ENCODE measurements around the gene ARRB2. TPM values are rescaled to one million over a fixed set of nuclear protein-coding genes. Genes with fewer than 3 reads are reported as not detected.
"Not testable (repeated sequence)": the region's sequence is repeated elsewhere in the genome, so short reads cannot be mapped to it uniquely, and the experiment has no call there.

The ARRB2 gene
- total RNA-seq (2014; rRNA removed; shearing (Covaris generic)), result 2.4 and 4.1 TPM in 2 replicates

DNA sequence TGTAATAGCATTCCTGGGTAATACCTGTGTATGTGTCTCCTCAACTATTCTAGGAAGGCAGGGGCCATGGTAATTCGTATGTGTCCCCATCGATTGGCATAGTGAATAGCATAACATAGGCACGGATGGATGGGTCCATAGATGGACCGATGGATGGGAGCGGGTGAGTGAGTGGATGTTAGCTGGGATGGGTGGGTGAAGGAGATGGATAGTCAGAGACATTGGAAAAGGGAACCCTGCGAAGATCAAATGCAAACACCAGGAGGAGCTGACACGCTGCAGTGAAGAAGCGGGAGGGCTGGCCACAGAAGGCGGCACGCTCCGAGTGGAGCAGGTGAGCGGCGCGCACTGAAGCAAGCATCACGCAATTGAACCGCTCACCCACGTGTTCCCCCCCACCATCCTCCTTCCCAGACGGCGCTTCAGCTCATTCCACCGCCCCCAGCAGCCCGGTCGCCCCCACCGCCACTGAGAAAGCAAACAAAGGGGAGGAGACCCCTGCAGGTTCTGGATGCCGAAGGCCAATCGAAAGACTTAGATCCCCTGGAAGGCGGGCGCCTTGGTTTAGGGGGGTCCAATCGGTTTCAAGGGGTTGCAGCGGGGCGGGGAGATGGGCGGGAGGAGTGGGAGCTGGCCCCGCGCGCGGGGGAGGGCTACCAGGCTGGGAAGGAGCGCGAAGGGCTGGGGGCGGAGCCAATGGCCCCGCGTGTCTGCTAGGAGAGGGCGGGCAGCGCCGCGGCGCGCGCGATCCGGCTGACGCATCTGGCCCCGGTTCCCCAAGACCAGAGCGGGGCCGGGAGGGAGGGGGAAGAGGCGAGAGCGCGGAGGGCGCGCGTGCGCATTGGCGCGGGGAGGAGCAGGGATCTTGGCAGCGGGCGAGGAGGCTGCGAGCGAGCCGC, at the start of gene ARRB2:
ARRB2 (plus strand) TSS at position 839 of the 899 bp plus-strand sequence. CDS start 90 bp downstream, outside the sequence.
- DNase-seq (ENCODE audit: low spot score), result peak; percentile 75

DNA sequence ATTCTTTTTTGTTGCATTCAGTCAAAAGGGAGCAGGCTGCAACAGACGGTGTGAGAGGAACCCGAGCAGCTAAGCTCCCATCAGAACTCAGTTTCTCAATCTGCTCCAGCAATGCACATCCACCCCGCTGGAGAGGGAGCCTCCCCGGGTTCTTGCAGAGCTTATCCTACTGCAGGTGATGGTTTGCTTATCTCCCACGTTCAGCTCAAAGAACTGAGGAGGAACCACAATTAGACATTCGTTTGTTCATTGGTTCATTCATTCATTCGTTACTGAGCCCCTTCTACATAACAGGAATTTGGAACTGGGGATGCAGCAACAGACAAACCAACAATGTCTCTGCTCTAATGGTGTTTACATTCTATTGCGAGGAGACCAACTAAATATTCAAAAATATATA, 46.7 kb upstream of the ARRB2 start:
- no peak for DNase-seq (ENCODE audit: low spot score)

DNA sequence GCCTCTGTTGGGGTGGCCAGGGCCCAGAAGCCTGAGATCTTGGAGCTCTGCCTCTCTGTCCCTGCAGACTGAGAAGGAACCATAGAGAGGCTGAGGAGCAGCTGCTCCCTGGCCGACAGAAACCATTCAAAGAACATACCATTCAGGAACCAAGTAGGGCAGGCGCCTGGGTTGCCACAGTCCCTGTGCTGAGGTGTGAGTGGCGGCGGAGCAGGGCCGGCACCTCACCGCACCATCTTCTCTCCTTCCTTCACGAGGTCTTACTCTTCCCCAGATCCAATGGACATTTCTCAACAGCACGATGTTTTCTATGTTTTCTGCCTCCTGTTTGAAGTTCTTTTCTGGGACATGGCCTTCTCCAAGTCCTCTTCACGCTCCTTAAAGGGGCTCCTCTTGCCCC, 46.2 kb upstream of the ARRB2 start:
- DNase-seq (ENCODE audit: low spot score), result no peak

DNA sequence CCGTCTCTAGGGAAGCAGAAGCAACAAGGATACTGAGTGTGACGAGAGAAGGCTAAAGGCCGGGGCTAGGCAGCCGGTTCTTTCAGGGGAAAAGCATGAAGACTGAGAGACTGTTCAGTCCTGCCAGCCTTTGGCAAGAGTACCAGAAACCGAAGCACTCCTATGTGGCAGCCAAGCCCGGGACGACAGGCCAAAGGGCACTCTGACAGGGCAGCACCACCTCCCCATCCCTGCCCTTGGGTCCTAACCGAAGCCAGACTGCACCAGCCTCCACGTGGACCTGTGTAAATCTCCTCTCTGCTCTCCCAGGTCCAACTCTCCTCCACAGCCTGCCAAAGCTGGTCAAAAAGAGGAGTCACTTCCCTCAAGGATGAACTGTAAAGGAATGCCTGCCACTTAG, 45.4 kb upstream of the ARRB2 start:
- DNase-seq (ENCODE audit: low spot score), result no peak

DNA sequence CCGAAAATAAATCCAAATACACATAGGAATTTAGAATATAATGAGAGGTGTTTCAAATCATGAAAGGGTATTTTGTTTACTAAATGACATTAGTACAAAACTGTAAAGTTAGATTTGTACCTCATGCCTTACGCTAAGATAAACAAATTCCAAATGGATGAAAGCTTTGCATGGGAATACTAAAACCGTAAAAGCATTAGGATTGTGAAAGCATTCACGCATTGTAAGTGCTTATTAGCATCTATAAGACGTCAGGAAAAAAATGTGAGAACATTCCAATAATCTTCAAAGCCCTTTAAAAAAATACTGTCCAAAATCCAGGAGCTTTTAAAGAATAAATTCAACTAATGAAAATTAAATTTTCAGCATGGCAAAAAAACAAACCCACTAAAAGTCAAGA, 44.1 kb upstream of the ARRB2 start:
- DNase-seq (ENCODE audit: low spot score), result no peak

DNA sequence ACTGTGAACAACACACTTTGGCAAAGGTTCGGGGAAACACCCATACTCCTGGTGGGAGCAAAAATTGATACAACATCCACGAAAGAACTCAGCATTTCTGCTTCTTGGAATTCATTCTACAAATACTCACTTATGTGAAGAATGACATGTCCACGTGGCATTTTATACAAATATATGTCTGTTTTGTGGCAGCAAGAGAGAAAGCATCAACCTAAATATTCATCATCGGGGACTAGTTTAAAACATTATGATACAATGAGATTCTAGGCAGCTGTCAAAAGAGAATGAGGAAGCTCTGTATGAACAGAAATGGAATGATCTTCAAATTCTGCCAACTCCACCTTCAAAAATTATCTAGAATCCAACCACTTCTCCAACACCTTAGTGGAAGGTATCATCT, 43.3 kb upstream of the ARRB2 start:
- no peak for DNase-seq (ENCODE audit: low spot score)

DNA sequence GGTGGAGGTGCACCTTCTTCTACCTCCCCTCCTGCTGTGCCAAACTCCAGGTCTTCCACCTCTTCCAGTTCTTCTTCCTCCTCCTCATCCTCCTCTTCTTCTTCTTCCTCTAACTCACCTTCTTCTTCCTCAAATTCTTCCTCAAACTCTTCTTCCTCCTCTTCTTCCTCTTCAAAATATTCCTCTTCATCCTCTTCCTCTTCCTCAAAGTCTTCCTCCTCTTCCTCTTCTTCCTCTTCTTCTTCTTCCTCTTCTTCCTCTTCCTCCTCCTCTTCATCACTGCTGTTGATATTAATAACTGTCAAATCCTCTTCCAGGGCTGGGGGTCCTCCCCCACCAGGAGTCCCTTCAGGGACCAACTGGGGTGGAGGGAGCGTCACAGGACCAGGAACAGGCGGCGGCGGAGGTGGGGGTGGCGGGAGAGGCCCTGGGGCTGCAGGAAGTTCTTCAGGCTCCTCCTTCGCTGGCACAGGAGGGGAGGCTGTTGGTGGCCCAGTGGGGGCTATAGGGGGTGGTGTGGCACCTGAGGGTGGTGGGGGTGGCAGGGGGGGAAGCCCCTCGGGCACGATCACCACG, 38.3 kb upstream of the ARRB2 start:
- no peak for DNase-seq (ENCODE audit: low spot score)

DNA sequence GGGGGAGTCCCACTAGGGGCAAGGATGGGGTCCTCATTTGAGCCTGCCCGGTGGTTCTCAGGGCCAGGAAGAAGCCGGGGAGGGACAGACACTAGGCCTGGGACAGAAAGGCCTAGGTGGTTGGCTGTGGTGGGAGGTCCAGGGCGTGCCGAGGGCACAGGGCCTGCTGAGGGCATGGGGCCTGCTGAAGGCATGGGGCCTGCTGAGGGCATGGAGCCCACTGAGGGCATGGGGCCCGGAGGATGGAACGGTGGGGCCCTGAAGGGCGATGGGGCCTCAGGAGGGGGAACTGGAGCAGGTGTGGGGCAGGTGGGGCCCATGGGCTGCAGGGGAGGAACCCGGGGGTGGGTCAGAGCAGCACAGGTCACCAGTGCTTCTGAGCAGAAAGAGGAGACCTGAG, 37.7 kb upstream of the ARRB2 start:
- DNase-seq (ENCODE audit: low spot score), result no peak

DNA sequence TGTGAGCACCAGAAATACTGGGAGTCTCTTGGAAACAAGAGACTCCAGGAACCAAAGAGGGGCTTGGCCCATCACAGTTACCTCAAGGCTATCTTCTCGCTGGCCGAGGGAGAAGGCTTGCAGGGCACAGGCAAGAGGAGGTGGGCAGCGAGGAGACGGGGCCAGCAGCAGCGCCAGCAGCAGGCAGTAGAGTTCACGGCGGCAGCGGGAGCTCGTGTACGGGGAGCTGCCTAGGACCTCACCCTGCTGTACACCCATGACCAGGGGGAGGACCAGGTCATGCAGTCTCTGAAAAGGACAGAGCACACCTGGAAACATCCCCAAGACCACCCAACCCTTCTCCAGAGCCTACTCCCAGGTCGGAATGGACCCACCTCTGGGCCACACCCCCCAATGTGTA, 37.3 kb upstream of the ARRB2 start:
- no peak for DNase-seq (ENCODE audit: low spot score)

DNA sequence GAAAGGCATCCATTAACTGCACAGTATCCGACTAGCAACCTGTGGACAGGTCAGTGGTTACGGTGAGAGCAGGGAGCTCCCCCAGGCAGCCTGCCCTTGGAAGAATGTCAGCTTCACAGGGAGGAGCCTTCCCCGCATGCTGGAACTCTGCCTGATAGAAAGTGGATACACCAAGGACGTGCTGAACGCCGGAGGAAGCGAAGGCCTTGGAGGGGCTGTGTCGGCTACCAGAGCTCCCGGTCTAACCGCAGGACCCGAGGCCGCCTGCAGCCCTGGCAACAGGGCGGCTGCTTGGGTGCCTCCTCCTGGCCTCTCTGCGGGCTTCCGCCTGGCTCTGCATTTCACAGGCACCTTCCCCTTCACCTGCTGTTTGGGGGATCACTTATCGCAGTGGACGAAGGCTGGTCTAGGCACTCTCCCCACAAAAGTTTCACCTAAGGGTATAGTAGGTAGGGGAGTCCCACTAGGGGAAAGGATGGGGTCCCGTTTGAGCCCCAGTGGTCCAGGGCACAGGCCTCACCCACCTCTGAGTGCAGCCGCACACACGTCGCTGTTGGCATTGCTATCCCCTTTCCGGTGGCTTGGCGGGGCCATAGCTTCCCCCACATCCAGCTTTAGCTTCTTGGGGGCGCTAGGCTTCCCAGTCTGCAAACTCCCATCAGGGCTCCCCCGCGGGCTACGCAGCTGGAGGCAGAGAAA, 36.3 kb upstream of the ARRB2 start:
- no peak for DNase-seq (ENCODE audit: low spot score)

DNA sequence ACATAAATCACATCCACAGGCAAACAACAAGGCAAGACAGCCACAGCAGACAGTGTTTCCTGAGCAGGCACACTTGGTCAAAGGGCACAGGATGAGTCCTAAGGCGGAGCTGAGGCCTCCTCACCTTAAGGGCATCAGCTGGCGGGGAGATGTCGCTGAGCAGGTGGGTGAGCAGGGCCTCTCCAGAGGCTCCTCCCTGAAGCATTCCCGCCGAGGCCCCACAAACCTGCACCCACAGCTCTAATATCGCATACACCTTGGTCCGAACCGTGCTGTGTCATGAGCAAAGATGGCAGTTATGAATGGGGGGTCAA, 35.8 kb upstream of the ARRB2 start:
- no peak for DNase-seq (ENCODE audit: low spot score)

DNA sequence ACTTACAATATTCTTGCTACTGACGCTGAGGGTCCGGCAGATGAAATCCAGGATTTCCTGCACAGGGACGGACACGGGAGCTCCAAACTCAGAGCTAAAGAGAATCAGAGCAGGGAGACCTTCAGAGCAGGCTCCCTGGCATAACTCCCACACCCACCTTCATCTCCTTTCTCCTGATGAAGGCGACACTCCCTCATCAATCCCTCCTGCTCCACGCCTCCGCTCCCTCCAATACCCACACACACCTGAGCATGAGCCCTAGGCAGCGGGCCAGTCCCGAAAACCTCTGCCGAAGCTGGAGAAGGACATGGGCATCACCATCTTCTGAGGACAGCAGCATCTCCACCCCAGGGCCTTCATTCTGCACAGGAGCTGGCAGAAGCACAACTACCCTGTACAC, 34.6 kb upstream of the ARRB2 start:
- no peak for DNase-seq (ENCODE audit: low spot score)

DNA sequence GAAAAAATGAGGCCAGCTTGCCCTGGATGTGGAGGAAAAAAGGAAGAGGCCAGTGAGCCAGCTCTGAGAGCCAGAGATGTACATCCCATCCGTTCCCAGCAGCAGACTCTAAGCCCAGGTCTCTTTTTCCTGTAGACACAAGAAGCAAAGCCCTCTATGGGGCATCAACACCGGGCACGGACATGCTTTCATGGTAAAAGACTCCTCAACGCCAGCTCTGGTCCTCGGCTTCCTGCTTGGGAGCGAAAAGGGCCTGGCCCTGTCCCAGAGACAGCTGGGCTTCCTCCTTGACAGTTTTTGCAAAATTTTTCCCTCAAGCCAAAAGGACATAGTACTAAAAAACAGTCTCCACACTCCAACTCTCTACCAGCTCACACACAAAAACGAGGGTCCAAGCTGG, 33.6 kb upstream of the ARRB2 start:
- DNase-seq (ENCODE audit: low spot score), result no peak

DNA sequence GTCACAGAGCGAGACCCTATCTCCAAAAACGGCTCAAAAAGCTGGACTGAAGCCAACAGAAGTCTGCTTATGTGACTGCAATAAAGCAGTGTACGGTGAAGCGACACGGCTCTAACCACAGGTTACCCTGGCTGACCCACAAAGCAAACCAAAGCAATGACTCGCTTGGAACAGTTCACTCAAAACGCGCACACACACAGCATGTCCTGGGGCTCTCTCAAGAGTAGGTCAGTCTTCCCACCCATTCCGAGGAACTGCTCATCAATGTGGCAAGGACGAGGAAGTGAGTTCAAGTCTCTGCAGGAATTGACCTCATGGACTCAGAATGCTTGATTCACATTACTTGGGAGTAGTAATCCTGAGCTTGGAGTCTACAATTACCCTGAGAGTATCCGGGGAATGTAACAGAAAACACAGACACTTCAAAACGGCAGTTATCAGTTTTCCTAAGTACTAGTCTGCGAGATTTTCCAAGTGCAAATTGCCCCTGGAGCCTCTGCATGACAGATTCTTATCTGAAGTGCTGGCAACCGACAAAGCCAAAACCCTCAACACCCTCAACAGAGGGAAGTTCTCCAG, 31.9 kb upstream of the ARRB2 start:
- DNase-seq (ENCODE audit: low spot score), result peak; percentile 3

DNA sequence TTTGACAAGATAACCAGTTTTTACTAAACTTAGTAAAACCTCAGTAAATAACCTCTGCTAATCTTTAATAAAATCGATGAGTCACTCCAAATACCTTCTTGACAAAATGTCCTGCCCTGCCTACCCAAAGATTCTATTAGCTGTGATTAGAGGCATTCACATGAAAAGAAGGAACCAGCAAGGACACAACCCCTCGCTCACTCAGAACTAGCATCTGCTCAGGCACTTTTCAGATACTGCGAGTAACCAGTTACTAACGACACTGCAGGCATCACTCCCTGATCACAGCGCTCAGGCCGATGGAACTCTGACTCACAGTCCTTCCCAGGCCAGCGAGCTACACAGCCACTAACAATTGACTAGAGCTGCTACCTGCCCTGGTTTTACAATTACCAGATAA, 30.8 kb upstream of the ARRB2 start:
- no peak for DNase-seq (ENCODE audit: low spot score)

DNA sequence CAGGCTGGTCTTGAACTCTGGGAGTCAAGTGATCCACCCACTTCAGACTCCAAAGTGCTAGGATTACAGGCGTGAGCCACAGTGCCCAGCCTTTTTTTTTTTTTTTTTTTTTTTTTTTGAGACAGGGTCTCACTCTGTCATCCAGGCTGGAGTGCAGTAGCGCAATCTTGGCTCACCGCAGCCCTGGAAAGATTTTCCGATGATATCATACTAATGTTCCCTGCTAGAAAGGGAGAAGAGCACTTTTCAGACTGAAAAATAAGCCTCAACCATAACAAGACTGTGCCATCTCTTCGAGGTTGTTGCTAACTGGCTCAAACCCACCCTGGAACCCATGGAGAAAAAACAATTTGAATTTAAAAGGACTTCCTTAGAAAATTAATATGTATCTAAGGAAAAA, 26.7 kb upstream of the ARRB2 start:
- DNase-seq (ENCODE audit: low spot score), result not testable (repeated sequence)

DNA sequence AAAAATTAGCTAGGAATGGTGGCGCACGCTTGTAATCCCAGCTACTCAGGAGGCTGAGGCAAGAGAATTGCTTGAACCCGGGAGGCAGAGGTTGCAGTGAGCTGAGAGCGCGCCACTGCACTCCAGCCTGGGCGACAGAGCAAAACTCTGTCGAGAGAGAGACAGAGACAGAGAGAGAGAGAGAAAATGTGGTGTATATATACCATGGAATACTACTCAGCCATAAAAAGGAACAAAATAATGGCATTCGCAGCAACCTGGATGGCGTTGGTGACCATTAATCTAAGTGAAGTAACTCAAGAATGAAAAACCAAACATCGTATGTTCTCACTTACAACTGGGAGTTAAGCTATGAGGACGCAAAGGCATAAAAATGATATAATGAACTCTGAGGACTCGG, 20.6 kb upstream of the ARRB2 start:
- DNase-seq (ENCODE audit: low spot score), result not testable (repeated sequence)

DNA sequence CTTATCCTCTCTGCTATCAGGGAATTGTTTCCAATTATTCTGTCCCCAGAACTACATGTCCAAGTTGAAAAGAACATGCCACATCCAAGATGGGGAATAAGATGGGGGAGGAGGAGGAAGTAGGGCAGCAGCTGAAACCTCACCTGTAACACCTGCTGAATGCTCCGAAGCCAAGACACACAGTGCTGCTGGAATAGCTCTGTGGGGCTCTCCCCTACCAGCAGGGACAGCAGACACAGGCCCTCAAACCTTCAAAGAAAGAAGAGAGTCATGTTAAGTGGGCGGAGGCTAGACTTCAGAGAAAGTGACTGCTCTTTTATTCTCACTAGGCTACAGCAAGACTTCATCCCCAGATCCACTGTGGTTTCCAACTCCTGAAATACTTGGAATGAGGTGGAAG, 19.7 kb upstream of the ARRB2 start:
- no peak for DNase-seq (ENCODE audit: low spot score)

DNA sequence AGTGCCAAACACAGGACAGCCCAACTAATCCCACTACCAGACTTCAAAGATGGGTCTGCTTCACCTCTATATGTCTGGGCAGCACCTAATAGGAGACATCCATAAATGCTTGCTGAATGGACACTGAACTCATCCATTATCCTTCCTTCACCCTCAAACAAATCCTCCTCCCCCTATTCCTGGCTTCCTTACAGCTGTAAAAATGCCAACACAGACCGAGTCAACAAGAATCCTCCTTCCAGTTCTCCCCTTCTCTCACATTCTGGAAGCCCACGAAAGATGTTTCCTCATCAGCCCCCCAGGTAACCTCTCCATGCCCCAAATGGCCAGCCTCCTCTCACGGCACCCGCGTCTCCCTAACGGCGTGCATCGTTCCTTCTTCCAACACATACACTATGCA, 18.7 kb upstream of the ARRB2 start:
- DNase-seq (ENCODE audit: low spot score), result no peak

DNA sequence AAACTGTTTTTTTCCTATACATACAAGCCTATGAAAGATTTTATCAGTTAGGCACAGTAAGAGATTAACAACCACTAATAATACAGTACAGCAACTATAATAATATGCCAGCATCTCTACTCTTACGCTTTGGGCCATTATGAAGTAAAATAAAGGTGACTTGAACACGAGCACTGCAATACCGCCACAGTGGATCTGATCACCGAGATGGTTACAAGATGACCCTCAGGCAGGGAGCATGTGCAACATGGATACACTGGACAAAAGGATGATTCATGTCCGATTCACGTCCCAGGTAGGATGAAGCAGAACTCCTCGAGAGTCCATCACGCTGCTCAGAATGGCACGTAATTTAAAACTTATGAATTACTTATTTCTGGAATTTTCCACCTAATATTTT, 17.0 kb upstream of the ARRB2 start:
- DNase-seq (ENCODE audit: low spot score), result no peak

DNA sequence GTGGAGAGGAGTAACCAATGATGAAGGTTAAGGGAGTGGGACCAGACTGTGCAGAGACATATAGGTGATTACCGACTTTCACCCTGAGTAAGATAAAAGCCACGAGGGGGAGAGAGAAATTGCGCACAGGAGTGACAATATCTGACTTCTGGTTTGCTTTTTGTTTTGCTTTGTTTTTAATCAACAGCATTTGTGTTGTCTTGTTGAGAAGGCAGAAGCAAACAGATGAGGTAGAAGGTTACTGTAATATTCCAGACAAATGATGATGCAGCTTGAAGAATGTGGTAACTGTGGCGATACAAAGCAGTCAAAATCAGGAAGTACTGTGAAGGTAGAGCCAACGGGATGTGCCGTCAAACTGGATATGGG, 14.0 kb upstream of the ARRB2 start:
- DNase-seq (ENCODE audit: low spot score), result no peak

DNA sequence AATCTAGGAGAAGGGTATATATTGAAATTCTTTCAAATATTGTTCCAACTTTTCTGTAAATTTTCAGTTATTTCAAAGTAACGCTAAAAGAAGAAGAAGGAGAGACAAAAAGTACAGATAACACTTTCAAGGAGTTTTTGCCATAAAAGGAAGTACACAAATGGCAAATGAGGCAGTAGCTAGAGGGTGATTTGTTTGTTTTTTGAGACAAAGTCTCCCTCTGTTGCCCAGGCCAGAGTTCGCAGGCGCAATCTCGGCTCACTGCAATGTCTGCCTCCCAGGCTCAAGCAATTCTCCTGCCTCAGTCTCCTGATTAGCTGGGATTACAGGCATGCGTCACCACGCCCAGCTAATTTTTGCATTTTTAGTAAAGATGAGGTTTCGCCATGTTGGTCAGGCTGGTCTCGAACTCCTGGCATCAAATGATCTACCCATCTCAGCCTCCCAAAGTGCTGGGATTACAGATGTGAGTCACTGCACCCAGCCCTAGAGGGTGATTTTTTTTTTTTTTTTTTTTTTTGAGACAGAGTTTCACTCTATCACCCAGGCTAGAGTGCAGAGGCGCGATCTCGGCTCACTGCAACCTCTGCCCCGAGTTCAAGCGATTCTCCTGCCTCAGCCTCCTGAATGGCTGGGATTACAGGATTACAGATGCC, 10.9 kb upstream of the ARRB2 start:
- DNase-seq (ENCODE audit: low spot score), result not testable (repeated sequence)
